Measurements from ENCODE around the gene SEMA3D.

The SEMA3D gene

DNA sequence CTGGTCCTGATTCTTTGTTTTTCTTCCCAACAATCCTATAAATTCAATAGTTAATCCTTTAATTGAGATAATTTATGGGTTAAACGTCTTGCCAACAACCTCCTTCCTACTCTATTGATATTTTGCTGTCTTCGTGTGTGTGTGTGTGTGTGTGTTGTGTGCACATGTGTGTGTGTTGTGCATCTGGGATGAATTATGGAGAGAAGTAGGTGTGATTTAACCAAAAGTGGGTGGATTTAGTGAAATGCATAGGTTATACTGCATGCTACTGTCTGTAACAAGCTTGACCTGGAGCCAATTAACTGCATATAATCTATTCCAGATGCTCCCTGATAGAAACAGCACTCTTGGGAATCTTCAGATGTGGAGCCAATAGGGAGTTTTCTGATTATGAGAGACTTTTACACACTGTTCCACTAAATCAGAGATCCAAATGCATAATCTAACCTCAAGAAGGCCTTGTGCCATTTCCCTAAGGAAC is 61.2 kb downstream of the SEMA3D start:
- Mint-ChIP-seq H3K4me1 (peaks cover 16% of the 10 kb centered on the region), H3K27me3 (ENCODE audit: low read depth) (no peaks in the 10 kb centered on the region), H3K27ac (peak overlapping the region; percentile 39 to 85 (median 69)), H3K4me3 (no peak overlapping the region), H3K36me3 (ENCODE audit: low read depth) (peaks cover 8% of the 10 kb centered on the region), H3K9me3 (no peaks in the 10 kb centered on the region)
- TF ChIP-seq, protein P1, sequence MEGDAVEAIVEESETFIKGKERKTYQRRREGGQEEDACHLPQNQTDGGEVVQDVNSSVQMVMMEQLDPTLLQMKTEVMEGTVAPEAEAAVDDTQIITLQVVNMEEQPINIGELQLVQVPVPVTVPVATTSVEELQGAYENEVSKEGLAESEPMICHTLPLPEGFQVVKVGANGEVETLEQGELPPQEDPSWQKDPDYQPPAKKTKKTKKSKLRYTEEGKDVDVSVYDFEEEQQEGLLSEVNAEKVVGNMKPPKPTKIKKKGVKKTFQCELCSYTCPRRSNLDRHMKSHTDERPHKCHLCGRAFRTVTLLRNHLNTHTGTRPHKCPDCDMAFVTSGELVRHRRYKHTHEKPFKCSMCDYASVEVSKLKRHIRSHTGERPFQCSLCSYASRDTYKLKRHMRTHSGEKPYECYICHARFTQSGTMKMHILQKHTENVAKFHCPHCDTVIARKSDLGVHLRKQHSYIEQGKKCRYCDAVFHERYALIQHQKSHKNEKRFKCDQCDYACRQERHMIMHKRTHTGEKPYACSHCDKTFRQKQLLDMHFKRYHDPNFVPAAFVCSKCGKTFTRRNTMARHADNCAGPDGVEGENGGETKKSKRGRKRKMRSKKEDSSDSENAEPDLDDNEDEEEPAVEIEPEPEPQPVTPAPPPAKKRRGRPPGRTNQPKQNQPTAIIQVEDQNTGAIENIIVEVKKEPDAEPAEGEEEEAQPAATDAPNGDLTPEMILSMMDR (IDR thresholded peaks at IDR 0.05; ENCODE audit: unreplicated experiment in 3 of 3): no peak

DNA sequence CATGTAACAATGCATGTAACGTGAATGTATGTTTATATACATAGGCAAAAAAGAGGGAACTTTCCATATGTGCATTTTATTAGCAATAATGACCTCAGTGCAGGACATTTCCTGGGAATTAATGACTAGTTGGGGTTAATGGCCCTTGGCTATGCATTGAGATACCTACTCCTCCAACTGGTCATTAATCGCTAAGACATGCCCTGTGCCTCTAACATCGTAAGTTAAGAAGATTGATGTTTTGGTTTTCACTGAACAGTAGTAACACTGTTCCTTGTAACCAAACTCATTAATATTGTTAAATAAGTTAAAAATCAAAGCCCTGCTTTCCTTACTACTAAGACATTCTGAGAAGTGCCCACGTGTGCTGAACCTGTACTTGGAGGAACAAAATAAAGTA is 61.7 kb downstream of the SEMA3D start:
- H3K4me3 Mint-ChIP-seq: no peak overlapping the region
- H3K9me3 Mint-ChIP-seq: no peaks in the 10 kb centered on the region
- peaks cover 16% of the 10 kb centered on the region for H3K4me1 Mint-ChIP-seq
- peak overlapping the region; percentile 43 to 85 (median 69) for H3K27ac Mint-ChIP-seq
- TF ChIP-seq, protein P1 (IDR thresholded peaks at IDR 0.05; ENCODE audit: unreplicated experiment in 3 of 3): no peak
- H3K27me3 Mint-ChIP-seq (ENCODE audit: low read depth): no peaks in the 10 kb centered on the region
- peaks cover 9% of the 10 kb centered on the region for H3K36me3 Mint-ChIP-seq (ENCODE audit: low read depth)

DNA sequence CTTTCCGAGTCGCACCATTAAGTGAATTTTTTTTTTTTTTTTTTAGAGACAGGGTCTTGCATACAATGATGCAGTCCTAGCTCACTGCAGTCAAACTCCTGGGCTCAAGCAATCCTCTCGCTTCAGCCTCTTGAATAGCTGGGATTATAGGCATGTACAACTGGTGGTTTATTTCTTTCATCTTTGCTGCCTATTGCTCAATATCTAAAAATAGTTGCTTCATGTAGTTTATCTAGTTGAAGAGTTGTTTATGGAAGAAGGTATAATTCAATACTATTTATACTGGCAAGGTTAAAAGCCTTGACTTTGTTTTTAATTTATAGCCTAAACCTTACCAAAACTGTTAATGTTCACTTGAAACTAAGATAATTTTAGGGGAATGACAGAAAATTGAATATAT is 66.9 kb downstream of the SEMA3D start:
- Mint-ChIP-seq H3K4me1 (peaks cover 2% of the 10 kb centered on the region), H3K27ac (no peak overlapping the region), H3K9me3 (peaks cover 6% of the 10 kb centered on the region), H3K4me3 (no peak overlapping the region), H3K27me3 (ENCODE audit: low read depth) (no peaks in the 10 kb centered on the region), H3K36me3 (ENCODE audit: low read depth) (peaks cover 34% of the 10 kb centered on the region)
- TF ChIP-seq, protein P1 (IDR thresholded peaks at IDR 0.05; ENCODE audit: unreplicated experiment in 3 of 3): no peak

DNA sequence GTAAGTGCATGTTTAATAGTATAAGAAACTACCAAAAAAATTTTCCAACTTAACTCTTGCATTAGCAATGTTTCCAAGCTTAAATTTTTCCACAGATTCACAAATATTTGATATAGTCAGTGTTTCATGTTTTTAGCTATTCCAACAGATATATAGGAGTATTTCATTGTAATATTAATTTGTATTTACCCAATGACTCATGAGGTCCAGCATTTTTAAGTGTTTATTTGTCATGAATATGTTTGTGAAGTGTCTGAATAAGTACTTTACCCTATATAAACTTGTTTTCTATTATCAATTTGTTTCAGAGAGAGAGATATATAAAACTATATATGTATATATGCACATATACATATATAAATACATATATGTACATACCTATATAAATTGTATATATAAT is 71.0 kb downstream of the SEMA3D start:
- H3K27me3 Mint-ChIP-seq (ENCODE audit: low read depth): no peaks in the 10 kb centered on the region
- H3K4me3 Mint-ChIP-seq: no peak overlapping the region
- H3K27ac Mint-ChIP-seq: no peak overlapping the region
- TF ChIP-seq, protein P1 (IDR thresholded peaks at IDR 0.05; ENCODE audit: unreplicated experiment in 3 of 3): no peak
- H3K4me1 Mint-ChIP-seq: no peaks in the 10 kb centered on the region
- peaks cover 37% of the 10 kb centered on the region for H3K36me3 Mint-ChIP-seq (ENCODE audit: low read depth)
- H3K9me3 Mint-ChIP-seq: peaks cover 6% of the 10 kb centered on the region

DNA sequence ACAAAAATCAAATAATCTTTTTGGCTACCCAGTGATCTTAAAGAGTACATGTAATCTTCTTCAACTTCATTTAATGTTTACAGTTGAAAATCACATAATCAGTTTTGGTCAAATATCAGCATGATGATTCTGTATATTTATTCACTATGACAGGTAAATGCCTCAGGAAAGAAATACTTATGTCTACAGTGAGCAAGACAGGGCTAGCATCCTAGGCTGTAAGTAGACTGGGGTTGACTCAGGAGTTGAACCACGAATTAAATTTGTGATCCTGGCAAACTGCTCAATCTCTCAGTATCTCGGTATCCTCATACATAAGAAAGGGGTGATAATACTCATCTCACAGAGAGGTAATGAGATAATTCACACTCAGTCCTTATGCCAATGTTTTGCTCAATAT is 71.8 kb downstream of the SEMA3D start:
- TF ChIP-seq, protein P1 (IDR thresholded peaks at IDR 0.05; ENCODE audit: unreplicated experiment in 3 of 3): no peak
- H3K27ac Mint-ChIP-seq: no peak overlapping the region
- no peaks in the 10 kb centered on the region for H3K4me1 Mint-ChIP-seq
- no peak overlapping the region for H3K4me3 Mint-ChIP-seq
- H3K27me3 Mint-ChIP-seq (ENCODE audit: low read depth): no peaks in the 10 kb centered on the region
- H3K9me3 Mint-ChIP-seq: peaks cover 6% of the 10 kb centered on the region
- H3K36me3 Mint-ChIP-seq (ENCODE audit: low read depth): peaks cover 34% of the 10 kb centered on the region

DNA sequence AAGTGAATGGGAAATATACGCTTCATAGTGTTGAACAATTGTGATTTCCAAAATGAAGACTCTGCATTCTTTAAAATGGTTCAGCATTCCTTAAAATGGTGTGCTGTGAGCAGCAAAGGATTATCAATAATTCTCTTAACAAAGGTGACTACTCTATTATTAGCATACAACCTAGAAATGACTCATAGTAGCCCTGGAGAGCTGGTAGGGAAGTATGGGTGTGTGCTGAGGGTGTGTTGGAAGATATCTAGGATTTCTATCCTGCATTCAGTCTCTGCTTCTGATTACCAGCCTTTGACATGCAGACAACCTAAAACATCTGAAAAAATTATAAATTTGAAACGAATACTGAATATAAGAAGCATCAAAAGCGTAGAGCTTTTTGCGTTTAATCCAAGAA is 72.5 kb downstream of the SEMA3D start:
- H3K36me3 Mint-ChIP-seq (ENCODE audit: low read depth): peaks cover 27% of the 10 kb centered on the region
- no peak overlapping the region for H3K4me3 Mint-ChIP-seq
- TF ChIP-seq, protein P1 (IDR thresholded peaks at IDR 0.05; ENCODE audit: unreplicated experiment in 3 of 3): no peak
- H3K4me1 Mint-ChIP-seq: no peaks in the 10 kb centered on the region
- no peaks in the 10 kb centered on the region for H3K27me3 Mint-ChIP-seq (ENCODE audit: low read depth)
- H3K27ac Mint-ChIP-seq: no peak overlapping the region
- H3K9me3 Mint-ChIP-seq: peaks cover 2% of the 10 kb centered on the region

Data from nephron (organoid).